ENCODE data around the gene SH2D3C. TPM values are rescaled to one million over a fixed set of nuclear protein-coding genes. Genes with fewer than 3 reads are reported as not detected.

The SH2D3C gene
- total RNA-seq, 2 experiments from 2014 or later = 17.4 to 18.3 TPM

DNA sequence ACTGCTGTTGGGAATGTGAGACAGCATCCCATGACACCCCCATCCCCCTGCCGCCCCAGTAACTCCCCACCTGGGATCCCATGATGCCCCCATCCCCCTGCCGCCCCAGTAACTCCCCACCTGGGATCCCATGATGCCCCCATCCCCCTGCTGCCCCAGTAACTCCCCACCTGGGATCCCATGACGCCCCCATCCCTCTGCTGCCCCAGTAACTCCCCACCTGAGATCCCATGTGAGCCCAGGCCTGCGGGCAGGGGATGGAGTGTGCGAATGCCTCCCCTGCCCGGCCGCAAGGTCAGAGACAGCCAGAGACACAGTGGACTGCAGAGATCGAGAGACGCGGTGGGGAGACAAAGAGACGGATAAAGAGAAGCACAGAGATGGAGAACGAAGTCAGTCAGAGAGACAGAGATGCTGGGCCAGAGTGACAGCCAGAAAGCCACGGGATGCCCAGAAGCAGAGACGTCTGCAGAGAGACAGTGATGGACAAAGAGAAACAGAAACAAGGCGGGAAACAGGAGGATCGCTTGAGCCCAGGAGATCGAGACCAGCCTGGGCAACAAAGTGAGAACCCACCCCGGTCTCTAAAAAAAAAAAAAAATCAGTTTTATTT lies 992 bp downstream of the SH2D3C start:
- POLR2A ChIA-PET = interaction anchor here (0.7 to 1.3 kb wide), 2 partner anchors 126 to 133 kb away, joined by 3 to 5 read pairs; no protein-coding TSS in a partner anchor
- CTCF ChIA-PET = interaction anchor here (0.7 to 1.9 kb wide), 3 partner anchors 10 to 140 kb away, joined by 3 to 9 read pairs (median 3); partner anchors contain the start of gene TOR2A

DNA sequence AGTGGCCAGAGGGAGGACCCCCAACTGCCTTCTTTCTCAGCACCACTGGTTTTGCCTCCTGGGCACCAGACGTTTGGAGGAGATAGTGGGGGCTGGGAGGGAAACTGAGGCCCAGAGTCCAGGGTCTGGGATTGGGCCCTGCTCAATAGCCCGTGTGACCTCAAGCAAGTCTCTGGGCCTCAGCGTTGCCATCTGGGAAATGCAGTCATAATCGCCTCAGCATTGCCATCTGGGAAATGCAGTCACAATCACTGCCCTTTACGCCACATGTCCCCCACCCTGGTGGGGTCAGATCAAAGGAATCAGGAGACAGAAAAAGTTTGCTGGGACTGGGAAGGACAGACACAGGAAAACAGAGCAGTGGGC lies 1.6 kb downstream of the SH2D3C start:
- ChIA-PET POLR2A (interaction anchor here (1.5 kb wide), 1 partner anchor 9 kb away, joined by 10 read pairs; the partner anchor contains the start of gene CDK9), CTCF (interaction anchor here (1.3 to 2.0 kb wide), 3 partner anchors 8 to 153 kb away, joined by 4 to 7 read pairs (median 4); partner anchors contain the start of genes PIP5KL1 and ST6GALNAC4)

DNA sequence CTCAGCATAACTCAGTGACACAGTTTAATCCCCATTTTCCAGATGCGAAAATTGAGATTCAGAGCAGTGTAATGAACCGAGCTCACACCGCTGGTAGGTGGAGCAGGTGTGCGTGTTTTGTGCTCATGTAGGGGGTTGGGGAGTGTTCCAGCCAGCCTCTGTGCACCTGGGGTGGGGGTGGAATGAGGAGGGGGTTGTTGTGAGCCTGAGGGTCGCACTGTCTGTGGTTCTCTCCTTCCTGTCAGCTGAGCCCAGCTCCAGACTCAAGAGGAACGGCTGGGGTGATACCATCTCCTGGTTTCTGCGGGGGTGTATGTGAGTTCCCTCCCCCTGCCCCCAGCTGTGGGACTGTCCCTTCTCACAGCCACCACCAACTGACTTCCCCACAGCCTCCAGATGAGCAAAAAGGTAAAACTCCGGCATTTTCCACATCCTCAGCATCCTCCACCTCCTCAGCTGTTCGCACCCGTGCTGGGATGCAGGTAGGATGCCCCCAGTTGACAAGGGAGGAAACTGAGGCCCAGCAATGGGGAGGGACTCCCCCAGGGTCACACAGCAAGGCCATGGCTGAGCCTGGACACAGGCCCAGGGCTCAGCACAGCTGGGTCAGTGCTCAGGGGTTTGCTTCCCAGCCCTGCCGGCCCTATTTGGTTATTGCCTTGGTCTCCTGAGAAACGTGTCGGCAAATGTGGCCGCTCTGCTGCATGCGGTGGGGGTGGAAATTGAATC lies 2.1 kb downstream of the SH2D3C start:
- POLR2A ChIA-PET = interaction anchor here (0.9 to 1.5 kb wide), 2 partner anchors 9 to 140 kb away, joined by 3 to 10 read pairs; partner anchors contain the start of genes CDK9 and ST6GALNAC4
- CTCF ChIA-PET = interaction anchor here (1.2 to 2.0 kb wide), 4 partner anchors 8 to 154 kb away, joined by 4 to 7 read pairs (median 4); partner anchors contain the start of genes PIP5KL1 and ST6GALNAC4

DNA sequence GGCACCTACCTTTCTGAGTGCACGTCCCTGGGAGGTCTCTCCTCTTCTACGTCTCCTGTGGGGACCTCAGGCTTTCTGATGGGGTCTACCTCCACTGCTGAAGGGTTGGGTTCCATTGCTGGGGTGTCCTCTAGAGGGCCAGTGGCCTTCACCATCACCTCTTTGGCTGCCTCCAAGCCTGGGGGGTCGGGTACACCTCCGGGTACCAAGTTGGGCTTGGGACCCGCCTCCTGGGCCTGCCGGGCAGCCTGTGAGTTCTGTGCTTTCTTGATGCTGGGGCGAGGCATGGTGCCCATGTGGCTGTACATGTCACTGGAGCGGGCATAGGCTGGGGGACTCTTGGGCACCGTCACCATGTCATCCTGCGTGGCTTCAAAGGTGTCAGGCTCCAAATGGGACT lies 4.5 kb downstream of the SH2D3C start:
- POLR2A ChIA-PET = interaction anchor here (0.8 kb wide), 1 partner anchor 39 kb away, joined by 3 read pairs; the partner anchor contains the start of gene TOR2A
- CTCF ChIA-PET = no interaction called here

DNA sequence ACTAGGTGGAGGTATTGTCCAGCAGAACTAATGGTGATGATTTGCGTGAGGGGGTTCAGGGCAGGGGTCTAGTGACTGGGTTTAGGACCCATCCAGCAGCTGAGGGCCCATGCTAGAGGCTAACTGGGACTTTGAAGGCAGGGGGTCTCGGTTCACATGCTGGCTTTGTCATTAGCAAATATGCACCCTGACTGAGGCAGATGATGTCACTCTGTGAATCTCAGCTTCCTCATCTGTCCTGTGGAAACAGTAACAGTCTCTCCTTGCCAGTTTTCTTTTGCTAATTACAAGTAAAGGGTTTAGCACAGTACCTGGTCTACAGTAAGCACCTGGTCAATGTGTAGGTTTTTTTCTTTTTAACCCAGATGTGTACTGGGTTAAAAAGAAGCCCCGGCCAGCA lies 5.2 kb downstream of the SH2D3C start:
- ChIA-PET POLR2A (interaction anchor here (0.6 kb wide), 1 partner anchor 46 kb away, joined by 5 read pairs; no protein-coding TSS in a partner anchor), CTCF (interaction anchor here (1.0 kb wide), 1 partner anchor 38 kb away, joined by 3 read pairs; the partner anchor contains the start of gene TOR2A)

DNA sequence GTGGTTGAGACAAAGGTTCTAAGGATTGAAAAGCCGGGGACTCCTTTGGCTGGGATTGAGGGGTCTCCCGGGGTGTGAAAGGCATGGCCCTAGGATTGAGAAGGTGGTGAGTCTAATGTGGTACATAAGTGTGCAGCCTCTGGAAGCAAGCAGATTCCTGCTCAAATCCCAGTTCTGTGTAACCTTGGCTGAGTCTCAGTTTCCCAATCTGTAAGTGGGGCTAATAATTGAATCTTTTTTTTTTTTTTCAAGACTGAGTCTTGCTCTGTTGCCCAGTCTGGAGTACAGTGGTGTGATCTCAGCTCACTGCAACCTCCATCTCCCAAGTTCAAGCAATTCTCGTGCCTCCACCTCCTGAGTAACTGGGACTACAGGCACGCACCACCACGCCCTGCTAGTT lies 5.9 kb downstream of the SH2D3C start:
- CTCF ChIA-PET = interaction anchor here (1.0 to 2.0 kb wide), 3 partner anchors 9 to 38 kb away, joined by 3 to 5 read pairs (median 5); partner anchors contain the start of gene TOR2A
- POLR2A ChIA-PET = interaction anchor here (0.6 kb wide), 1 partner anchor 46 kb away, joined by 5 read pairs; no protein-coding TSS in a partner anchor

DNA sequence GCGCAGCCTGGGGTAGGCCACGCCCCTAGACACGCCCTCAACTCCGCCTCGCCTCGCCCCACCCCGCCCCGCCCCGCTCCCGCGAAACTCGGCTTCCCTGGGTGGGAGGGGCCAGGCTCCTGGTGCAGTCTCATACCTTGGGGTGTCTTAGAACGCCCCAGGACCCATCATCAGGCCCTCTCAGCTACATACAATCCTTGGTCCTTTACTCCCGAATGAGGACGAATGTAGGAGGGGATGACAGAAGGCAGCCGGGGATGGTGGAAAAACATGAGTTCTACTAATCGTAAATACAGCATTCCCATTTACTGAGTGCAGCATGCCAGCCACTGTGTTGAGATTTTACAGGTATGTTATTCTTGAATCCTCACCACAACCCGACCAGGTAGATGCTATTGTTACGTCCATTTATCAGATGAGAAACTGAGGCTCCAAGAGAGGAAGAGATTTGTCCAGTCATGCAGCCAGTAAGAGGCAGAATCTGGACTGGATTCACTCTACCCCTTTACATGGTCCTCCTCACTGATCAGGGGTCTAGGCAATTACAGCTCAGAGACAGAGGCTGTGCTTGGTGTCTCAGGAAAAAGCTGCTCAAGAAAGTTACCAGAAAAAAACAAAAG lies 6.8 kb downstream of the SH2D3C start:
- POLR2A ChIA-PET = interaction anchor here (0.8 to 1.9 kb wide), 11 partner anchors 7 to 144 kb away, joined by 3 to 10 read pairs (median 3); partner anchors contain the start of genes CDK9, FPGS, PTRH1 and SH2D3C
- CTCF ChIA-PET = interaction anchor here (0.6 to 2.0 kb wide), 9 partner anchors 8 to 150 kb away, joined by 3 to 10 read pairs (median 5); partner anchors contain the start of genes CDK9 and TOR2A

DNA sequence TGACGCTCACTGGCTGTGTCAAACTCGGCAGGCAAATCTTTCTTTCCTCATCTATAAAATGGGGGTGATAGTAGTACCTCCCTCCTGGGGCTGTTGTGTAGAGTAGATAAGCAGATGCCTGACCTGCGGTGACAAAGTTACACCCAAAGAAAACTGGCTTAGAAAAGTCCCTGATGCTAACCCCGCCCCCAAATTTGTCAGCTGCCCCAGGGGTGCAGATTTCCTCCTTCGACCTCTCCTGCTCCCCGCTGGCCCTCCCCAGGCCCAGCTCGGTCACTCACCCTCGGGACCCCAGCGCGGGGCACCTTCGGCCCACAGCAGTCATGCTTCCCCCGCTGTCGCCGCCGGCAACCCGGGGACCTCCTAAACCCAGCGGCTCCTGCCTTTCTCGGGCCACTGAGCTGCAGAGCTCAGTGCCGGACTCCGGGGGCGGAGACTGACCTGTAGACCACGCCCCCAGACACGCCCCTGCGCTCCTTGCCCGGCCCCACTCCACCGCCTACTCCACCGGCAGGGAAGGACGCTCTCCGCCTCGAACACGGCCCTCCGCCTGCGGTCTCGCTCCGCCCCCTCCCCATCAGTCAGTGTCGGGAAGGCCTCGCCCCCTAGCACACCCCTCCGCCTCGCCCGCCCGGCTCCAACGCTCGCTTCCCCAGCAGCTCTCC lies 7.4 kb downstream of the SH2D3C start:
- CTCF ChIA-PET = interaction anchor here (0.9 to 2.0 kb wide), 8 partner anchors 7 to 150 kb away, joined by 3 to 10 read pairs (median 6); partner anchors contain the start of genes CDK9 and TOR2A
- POLR2A ChIA-PET = interaction anchor here (0.5 to 1.9 kb wide), 12 partner anchors 8 to 145 kb away, joined by 3 to 10 read pairs (median 4); partner anchors contain the start of genes CDK9, FPGS, PTRH1 and SH2D3C

DNA sequence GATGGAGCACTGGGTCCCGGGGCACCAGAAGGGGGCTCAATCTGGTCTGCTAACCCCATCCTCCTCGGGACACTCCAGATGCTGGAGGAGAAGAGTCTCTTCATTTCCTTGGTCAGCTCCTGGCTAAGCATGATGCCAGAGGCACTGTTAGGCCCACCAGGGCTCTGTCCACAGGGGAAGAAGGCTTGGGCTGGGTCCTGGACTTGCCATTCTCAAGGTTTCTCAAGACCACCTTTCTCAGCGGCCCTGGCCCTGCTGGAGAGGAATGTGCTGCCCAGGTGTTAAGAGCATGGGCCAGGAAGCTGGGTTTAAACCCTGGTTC lies 7.9 kb downstream of the SH2D3C start:
- ChIA-PET CTCF (interaction anchor here (0.9 to 1.9 kb wide), 8 partner anchors 10 to 151 kb away, joined by 3 to 10 read pairs (median 6); partner anchors contain the start of genes CDK9 and TOR2A), POLR2A (interaction anchor here (0.5 to 1.9 kb wide), 8 partner anchors 9 to 55 kb away, joined by 3 to 10 read pairs (median 4); partner anchors contain the start of genes CDK9, FPGS, PTRH1 and SH2D3C)

DNA sequence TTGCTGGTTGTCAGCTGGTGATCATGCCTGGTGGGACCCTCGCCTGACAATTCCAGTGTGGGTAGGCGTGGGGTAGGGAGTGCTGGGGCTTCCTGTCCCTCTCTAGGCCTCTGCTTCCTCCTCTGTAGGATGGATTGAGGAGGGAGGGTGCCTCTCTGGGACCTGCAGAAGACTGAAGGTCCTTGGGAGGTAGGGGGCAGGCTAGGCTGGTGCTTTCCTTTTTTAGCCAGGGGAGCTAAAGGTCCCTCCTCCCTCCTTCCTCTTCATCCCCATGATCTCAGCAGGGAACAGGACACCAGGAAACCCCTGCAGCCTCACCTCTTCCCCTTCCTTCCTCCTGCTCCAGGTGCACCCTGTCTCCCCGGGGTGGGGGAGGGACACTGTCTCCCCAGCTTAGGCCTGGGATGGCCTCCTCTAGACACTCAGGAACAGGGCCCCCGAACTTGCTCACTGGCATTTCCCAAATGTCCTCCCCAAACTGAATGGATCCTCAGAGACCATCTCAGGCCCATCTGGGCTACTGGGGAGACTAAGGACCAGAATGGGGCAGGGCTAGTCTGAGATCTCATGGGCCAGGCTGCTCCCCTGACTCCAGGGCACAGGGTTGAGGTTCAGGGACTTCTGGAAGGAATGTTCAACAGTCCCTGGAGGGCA lies 8.4 kb downstream of the SH2D3C start:
- POLR2A ChIA-PET = interaction anchor here (1.4 to 1.9 kb wide), 2 partner anchors 9 to 32 kb away, joined by 4 to 7 read pairs; partner anchors contain the start of genes FPGS and SH2D3C
- CTCF ChIA-PET = interaction anchor here (0.8 to 1.9 kb wide), 8 partner anchors 9 to 151 kb away, joined by 3 to 10 read pairs (median 5); partner anchors contain the start of genes CDK9, SH2D3C and TOR2A

DNA sequence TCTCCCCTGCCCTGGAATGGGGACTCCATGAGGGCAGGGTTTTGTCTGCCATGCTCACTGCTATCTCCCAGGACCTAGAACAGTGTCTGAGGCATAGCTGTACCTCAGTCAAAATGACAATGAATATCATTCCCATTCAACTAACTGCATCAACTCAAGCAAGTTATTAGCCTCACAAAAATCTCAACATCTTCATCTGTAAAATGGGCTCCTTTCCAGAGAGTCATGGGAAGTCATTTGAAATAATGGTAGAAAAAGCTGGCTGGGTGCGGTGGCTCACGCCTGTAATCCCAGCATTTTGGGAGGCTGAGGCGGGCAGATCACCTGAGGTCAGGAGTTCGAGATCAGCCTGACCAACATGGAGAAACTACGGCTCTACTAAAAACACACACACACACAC lies 9.4 kb downstream of the SH2D3C start:
- ChIA-PET POLR2A (no interaction called here), CTCF (interaction anchor here (1.6 to 1.7 kb wide), 2 partner anchors 16 to 100 kb away, joined by 4 to 5 read pairs; partner anchors contain the start of gene CDK9)

DNA sequence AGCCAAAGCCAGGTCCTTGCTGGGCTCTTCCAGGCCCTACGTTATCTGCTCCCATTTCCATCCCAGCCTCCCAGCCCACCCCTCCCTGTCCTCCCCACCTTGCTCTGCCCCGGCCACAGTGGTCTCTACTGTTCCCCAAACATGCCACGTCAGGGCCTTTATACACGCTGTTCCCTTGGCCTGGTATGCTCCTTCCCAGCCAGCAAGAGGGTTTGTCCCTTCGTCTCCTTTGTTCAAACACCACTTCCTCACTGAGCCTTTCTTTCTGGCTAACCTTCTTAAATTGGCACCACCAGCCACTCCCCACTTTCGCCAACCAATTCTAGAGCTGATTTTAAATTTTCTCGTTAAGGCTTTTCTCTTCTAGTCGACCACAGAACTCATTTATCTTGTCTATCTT lies 9.8 kb downstream of the SH2D3C start:
- CTCF ChIA-PET = interaction anchor here (1.0 to 1.7 kb wide), 4 partner anchors 16 to 152 kb away, joined by 3 to 5 read pairs (median 4); partner anchors contain the start of gene CDK9
- POLR2A ChIA-PET = no interaction called here

DNA sequence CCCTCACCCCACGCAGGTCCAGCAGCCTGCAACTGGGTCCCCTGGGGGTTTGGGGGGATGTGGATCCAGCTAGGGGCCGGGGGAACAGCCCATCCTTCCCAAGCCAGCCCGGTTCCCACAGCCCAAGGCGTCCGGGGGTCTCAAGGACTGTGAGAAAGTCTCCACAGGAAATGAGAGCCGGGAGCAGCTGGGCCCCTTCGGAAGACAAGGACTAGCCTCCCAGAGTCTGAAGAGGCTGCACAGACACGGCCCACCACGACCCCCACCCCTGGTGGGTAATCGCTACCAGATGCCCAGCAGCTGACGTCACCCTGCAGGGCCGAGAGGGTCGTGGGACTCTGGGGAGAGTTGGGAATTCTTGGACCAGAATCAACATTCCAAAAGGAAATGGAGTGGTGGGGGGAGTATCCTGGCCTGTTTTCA lies 10.5 kb downstream of the SH2D3C start:
- POLR2A ChIA-PET = no interaction called here
- CTCF ChIA-PET = interaction anchor here (0.8 to 1.8 kb wide), 7 partner anchors 8 to 181 kb away, joined by 3 to 5 read pairs (median 4); partner anchors contain the start of genes SH2D3C and TOR2A

DNA sequence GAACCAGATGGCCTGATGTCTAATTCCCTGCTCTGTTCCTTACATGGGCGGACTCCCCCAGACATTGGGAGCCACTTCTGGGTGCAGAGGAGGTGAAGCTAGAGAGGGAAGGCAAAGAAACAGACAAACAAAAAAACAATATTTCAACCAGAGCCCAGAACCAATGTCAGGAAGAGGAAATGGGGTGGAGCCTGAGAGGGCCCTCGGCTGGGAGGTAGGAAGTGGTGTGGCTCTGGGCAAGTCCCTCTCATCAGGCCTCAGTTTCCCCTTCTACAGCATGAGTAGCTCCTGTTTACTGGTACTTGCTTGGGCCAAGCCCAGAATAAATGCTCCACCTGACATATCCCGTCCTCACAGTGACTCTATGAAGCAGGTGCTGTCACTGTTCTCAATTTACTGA lies 11.1 kb downstream of the SH2D3C start:
- CTCF ChIA-PET = interaction anchor here (0.6 to 1.8 kb wide), 8 partner anchors 9 to 182 kb away, joined by 3 to 5 read pairs (median 4); partner anchors contain the start of genes SH2D3C and TOR2A
- POLR2A ChIA-PET = no interaction called here

DNA sequence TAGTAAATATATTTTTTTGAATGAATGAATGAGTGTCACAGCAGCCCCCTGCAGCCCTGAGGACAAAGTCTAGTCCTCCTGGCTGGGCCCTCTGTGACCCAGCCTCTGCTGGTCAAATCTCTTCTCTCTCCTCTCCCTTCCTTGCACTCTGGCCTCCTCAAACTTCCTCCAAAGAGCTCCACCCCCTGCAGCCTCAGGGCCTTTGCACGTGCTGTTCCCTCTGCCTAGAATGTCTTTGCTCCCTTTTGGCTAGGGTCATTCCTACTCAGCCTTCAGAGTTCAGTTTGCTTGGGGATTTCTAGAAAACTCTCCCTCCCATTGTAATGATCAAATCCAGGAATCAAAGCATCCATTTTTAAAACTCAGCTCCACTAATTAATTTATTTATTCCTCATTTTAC lies 13.0 kb downstream of the SH2D3C start:
- POLR2A ChIA-PET = interaction anchor here (1.1 to 1.2 kb wide), 2 partner anchors 27 to 328 kb away, joined by 3 read pairs; no protein-coding TSS in a partner anchor
- CTCF ChIA-PET = interaction anchor here (0.7 to 1.3 kb wide), 5 partner anchors 18 to 165 kb away, joined by 3 to 7 read pairs (median 3); partner anchors contain the start of genes CDK9 and PIP5KL1

DNA sequence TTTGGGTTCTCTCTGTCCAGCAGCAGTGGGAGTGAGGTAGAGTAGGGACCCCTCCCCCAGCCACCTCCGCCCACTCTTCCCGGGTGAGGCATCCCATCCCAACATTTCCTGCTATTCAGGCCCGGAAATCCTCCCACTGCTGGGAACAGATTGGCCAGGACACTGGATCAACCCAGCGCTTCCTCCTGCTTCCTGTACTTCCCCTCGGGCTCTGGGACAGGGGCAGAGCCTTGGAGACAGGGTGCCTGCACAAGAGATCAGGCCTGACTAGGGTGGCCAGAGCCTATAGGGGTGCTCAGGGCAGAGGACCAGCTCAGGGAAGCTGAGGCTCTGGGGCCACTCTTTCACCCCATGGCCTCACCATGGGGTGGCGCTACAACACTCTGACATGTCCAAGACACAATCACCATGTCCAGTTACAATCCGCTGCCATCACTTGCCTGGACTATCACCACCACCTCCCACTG lies 14.5 kb downstream of the SH2D3C start:
- ChIA-PET CTCF (interaction anchor here (0.5 to 1.9 kb wide), 7 partner anchors 8 to 157 kb away, joined by 3 to 9 read pairs (median 4); partner anchors contain the start of gene CDK9), POLR2A (no interaction called here)

DNA sequence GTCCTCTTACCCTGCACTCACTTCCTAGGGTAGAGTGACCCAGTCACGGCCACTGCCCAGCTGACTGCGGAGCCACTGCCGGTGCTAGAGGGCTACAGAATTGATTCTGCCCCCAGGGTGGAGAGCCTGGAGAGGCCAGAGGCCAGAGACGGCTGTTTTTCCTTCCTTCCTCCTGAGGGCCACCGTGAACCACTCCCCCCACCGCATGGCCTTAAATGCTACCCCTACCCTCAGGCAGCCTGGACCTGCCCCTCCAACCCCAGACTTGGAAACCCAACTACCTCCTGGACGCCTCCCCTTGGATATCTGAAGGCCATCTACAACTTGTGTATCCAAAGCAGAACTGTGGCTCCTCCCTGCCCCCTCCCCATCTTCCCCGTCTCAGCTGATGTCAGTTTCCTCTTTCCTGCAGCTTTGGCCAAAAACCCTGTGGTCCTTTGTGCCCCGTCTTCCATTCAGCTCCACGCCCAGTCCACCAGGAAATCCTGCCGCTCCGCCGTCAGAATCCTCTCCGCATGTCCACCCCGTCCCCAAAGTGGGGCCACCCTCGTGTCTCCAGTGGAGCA lies 16.3 kb downstream of the SH2D3C start:
- POLR2A ChIA-PET = no interaction called here
- CTCF ChIA-PET = interaction anchor here (1.0 to 1.2 kb wide), 2 partner anchors 90 to 159 kb away, joined by 3 to 4 read pairs; no protein-coding TSS in a partner anchor
